ENCODE results near the gene CGNL1. TPM values are rescaled to one million over a fixed set of nuclear protein-coding genes. Genes with fewer than 3 reads are reported as not detected.

CGNL1 gene
- total RNA-seq, 2 donors from 2014 or later = not detected

GRCh38 chr15:57411945-57412768 lies 35.9 kb downstream of the CGNL1 start:
- H3K4me3 Mint-ChIP-seq = no peak overlapping the region
- ATAC-seq (replicated peaks) = no peak
- H3K27ac Mint-ChIP-seq = no peak overlapping the region
- no peaks in the 10 kb centered on the region for H3K9me3 Mint-ChIP-seq
- H3K4me1 Mint-ChIP-seq = no peaks in the 10 kb centered on the region
- peaks cover 24% of the 10 kb centered on the region for H3K27me3 Mint-ChIP-seq
- no peaks in the 10 kb centered on the region for H3K36me3 Mint-ChIP-seq (ENCODE audit: low read depth)

GRCh38 chr15:57415602-57416001 lies 39.3 kb downstream of the CGNL1 start:
- Mint-ChIP-seq H3K36me3 (ENCODE audit: low read depth) (no peaks in the 10 kb centered on the region), H3K9me3 (no peaks in the 10 kb centered on the region)
- ATAC-seq (replicated peaks) = no peak

DNA sequence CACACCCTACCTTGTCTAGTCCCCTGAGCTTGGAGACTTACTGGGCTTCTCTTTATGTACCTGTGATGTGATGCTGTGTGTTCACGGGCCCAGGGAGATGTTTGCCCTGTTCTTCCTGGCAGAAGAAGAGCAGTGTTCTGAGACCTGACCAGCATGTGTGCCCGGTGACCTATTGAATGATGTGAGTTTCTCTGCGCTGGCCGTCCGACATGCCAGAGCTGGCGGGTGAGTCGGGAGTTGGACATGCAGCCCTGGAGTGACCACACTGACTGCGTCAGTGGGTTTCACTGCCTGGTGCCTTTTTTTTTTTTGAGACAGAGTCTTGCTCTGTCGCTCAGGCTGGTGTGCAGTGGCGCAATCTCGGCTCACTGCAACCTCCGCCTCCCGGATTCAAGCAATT lies 42.3 kb downstream of the CGNL1 start:
- Mint-ChIP-seq H3K36me3 (ENCODE audit: low read depth) (no peaks in the 10 kb centered on the region), H3K4me3 (no peak overlapping the region), H3K27me3 (peaks cover 26% of the 10 kb centered on the region), H3K9me3 (no peaks in the 10 kb centered on the region), H3K4me1 (no peaks in the 10 kb centered on the region), H3K27ac (no peak overlapping the region)
- ATAC-seq (replicated peaks) = no peak

More at GRCh38 chr15:57415602-57416001, 39.3 kb downstream of the CGNL1 start:
- no peak overlapping the region for H3K27ac Mint-ChIP-seq
- H3K27me3 Mint-ChIP-seq = peaks cover 29% of the 10 kb centered on the region
- H3K4me3 Mint-ChIP-seq = no peak overlapping the region
- no peaks in the 10 kb centered on the region for H3K4me1 Mint-ChIP-seq

- Mint-ChIP-seq H3K4me1 (no peaks in the 10 kb centered on the region), H3K36me3 (ENCODE audit: low read depth) (no peaks in the 10 kb centered on the region), H3K27me3 (peaks cover 31% of the 10 kb centered on the region), H3K4me3 (no peak overlapping the region), H3K9me3 (no peaks in the 10 kb centered on the region), H3K27ac (no peak overlapping the region)
- no peak for ATAC-seq (replicated peaks)
Measured at GRCh38 chr15:57419335-57419734, 43.0 kb downstream of the CGNL1 start.

DNA sequence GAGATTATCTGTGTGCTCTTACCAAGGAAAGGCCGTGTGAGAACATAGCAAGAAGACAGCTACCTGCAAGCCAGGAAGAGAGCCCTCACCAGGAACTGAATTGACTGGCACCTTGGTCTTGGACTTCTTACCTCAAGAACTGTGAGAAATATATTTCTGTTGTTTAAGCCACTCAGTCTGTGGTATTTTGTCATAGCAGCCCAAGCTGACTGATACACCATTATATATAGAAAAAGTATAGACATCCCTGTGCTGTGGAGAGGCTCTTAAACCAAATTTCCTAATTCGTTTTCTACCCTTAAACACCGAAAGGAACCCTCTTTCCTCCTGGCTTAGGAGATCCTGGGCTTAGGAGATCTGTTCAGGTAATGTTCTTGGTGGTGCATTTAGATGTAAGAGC lies 44.8 kb downstream of the CGNL1 start:
- peaks cover 26% of the 10 kb centered on the region for H3K27me3 Mint-ChIP-seq
- H3K4me1 Mint-ChIP-seq = no peaks in the 10 kb centered on the region
- no peak for ATAC-seq (replicated peaks)
- no peaks in the 10 kb centered on the region for H3K9me3 Mint-ChIP-seq
- H3K27ac Mint-ChIP-seq = no peak overlapping the region
- H3K36me3 Mint-ChIP-seq (ENCODE audit: low read depth) = no peaks in the 10 kb centered on the region
- no peak overlapping the region for H3K4me3 Mint-ChIP-seq

- H3K9me3 Mint-ChIP-seq = no peaks in the 10 kb centered on the region
- peaks cover 23% of the 10 kb centered on the region for H3K27me3 Mint-ChIP-seq
- no peak for ATAC-seq (replicated peaks)
- H3K27ac Mint-ChIP-seq = no peak overlapping the region
- H3K4me1 Mint-ChIP-seq = no peaks in the 10 kb centered on the region
- no peak overlapping the region for H3K4me3 Mint-ChIP-seq
- no peaks in the 10 kb centered on the region for H3K36me3 Mint-ChIP-seq (ENCODE audit: low read depth)
Measured at GRCh38 chr15:57421551-57421950, 45.2 kb downstream of the CGNL1 start.

- Mint-ChIP-seq H3K9me3 (no peaks in the 10 kb centered on the region), H3K27ac (no peak overlapping the region), H3K36me3 (ENCODE audit: low read depth) (no peaks in the 10 kb centered on the region), H3K4me1 (no peaks in the 10 kb centered on the region), H3K27me3 (peaks cover 27% of the 10 kb centered on the region), H3K4me3 (no peak overlapping the region)
- no peak for ATAC-seq (replicated peaks)
Measured at GRCh38 chr15:57422113-57422754, 45.9 kb downstream of the CGNL1 start.

DNA sequence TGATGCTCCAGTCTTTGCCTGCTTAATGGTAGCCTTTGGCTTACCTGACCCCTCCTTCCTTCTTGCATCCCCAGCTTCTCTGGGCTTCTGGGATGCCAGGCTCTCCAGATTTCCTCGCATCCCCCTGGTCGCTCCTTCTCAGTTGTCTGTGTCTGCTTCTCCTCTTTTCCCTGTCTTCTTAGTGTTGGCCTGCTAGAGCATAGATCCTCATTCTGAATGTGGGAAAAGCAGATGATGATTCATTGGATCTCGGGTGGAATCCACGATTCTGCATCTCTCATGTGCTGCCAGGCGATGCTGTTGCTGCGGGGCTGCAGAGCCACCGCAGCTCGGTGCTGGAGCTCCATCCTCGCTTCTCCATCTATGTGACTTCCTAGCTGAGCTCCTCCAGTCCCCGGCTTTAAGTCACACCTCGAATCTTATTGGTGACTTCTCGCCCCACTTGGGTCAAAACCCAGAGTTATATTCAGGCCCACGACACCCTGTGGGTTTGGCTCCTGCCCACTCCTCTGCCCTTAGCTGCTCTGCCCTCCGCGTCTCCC lies 47.4 kb downstream of the CGNL1 start:
- Mint-ChIP-seq H3K9me3 (no peaks in the 10 kb centered on the region), H3K27ac (no peak overlapping the region), H3K4me1 (no peaks in the 10 kb centered on the region), H3K36me3 (ENCODE audit: low read depth) (no peaks in the 10 kb centered on the region), H3K4me3 (no peak overlapping the region), H3K27me3 (peaks cover 25% of the 10 kb centered on the region)
- no peak for ATAC-seq (replicated peaks)

- no peak for ATAC-seq (replicated peaks)
- Mint-ChIP-seq H3K27ac (no peak overlapping the region), H3K9me3 (no peaks in the 10 kb centered on the region), H3K4me1 (no peaks in the 10 kb centered on the region), H3K27me3 (peaks cover 22% of the 10 kb centered on the region), H3K36me3 (ENCODE audit: low read depth) (no peaks in the 10 kb centered on the region), H3K4me3 (no peak overlapping the region)
Measured at GRCh38 chr15:57424628-57425405, 48.5 kb downstream of the CGNL1 start.

- no peak overlapping the region for H3K27ac Mint-ChIP-seq
- H3K9me3 Mint-ChIP-seq = no peaks in the 10 kb centered on the region
- ATAC-seq (replicated peaks) = no peak
- H3K4me3 Mint-ChIP-seq = no peak overlapping the region
- no peaks in the 10 kb centered on the region for H3K36me3 Mint-ChIP-seq (ENCODE audit: low read depth)
- no peaks in the 10 kb centered on the region for H3K4me1 Mint-ChIP-seq
- H3K27me3 Mint-ChIP-seq = peaks cover 18% of the 10 kb centered on the region
Measured at GRCh38 chr15:57425842-57426241, 49.5 kb downstream of the CGNL1 start.

GRCh38 chr15:57427367-57427821 lies 51.1 kb downstream of the CGNL1 start:
- ATAC-seq (replicated peaks) = no peak
- Mint-ChIP-seq H3K27ac (no peak overlapping the region), H3K4me1 (no peaks in the 10 kb centered on the region), H3K27me3 (peaks cover 18% of the 10 kb centered on the region), H3K4me3 (no peak overlapping the region), H3K9me3 (no peaks in the 10 kb centered on the region), H3K36me3 (ENCODE audit: low read depth) (no peaks in the 10 kb centered on the region)

- Mint-ChIP-seq H3K9me3 (no peaks in the 10 kb centered on the region), H3K27ac (no peak overlapping the region), H3K4me3 (no peak overlapping the region), H3K4me1 (no peaks in the 10 kb centered on the region), H3K36me3 (ENCODE audit: low read depth) (no peaks in the 10 kb centered on the region), H3K27me3 (peaks cover 23% of the 10 kb centered on the region)
- no peak for ATAC-seq (replicated peaks)
Measured at GRCh38 chr15:57432141-57432741, 55.9 kb downstream of the CGNL1 start.

DNA sequence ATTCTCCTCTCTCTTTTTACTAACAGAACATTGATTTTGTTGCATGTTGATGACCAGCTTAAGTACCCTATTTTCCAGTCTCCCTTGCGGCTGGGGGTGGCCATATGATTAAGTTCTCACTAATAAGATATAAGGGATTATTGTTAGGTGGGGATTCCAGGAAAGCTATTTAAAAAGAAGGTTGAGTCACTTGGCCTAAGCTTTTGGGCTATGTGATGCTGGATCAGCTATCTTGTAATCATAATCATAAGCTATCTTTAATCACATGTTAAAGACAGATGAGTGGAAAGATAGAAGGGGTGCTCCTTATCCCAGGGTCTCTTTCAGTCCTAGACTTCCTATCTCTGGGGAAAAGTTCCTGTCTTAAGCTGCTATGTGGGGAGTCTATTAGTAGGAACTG lies 59.9 kb downstream of the CGNL1 start:
- no peak overlapping the region for H3K27ac Mint-ChIP-seq
- no peaks in the 10 kb centered on the region for H3K9me3 Mint-ChIP-seq
- H3K27me3 Mint-ChIP-seq = peaks cover 21% of the 10 kb centered on the region
- no peaks in the 10 kb centered on the region for H3K36me3 Mint-ChIP-seq (ENCODE audit: low read depth)
- no peak for ATAC-seq (replicated peaks)
- no peak overlapping the region for H3K4me3 Mint-ChIP-seq
- no peaks in the 10 kb centered on the region for H3K4me1 Mint-ChIP-seq

DNA sequence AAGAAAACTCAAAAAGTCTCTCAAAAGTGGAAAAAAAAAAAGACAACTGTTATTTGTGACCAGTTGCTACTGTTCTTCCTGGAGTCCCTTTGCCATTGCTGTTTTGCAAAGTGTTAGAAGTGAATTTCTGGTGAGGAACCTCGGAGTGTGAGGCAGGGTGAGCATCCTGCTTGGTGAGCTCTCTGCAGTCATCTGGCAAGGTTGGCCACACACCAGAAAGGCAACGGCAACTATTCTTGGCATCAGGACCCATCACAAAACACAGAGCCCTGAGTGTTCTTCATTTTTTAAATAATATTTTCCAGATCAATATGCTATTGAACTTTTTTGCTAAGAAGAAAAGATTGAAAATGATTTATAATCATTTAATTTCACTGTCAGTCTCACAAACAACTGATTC lies 60.7 kb downstream of the CGNL1 start:
- H3K9me3 Mint-ChIP-seq = no peaks in the 10 kb centered on the region
- H3K4me1 Mint-ChIP-seq = no peaks in the 10 kb centered on the region
- H3K27ac Mint-ChIP-seq = no peak overlapping the region
- H3K36me3 Mint-ChIP-seq (ENCODE audit: low read depth) = no peaks in the 10 kb centered on the region
- H3K27me3 Mint-ChIP-seq = peaks cover 21% of the 10 kb centered on the region
- H3K4me3 Mint-ChIP-seq = no peak overlapping the region
- no peak for ATAC-seq (replicated peaks)

Data from activated T-helper 17 cell treated with anti-CD3 and anti-CD28 coated beads, Interleukin-2, amount 50 U/mL, for 72 hours (primary cell).